ENCODE data around the gene TGFB1.
"Not testable (repeated sequence)": the region's sequence is repeated elsewhere in the genome, so short reads cannot be mapped to it uniquely, and the experiment has no call there.

DNA sequence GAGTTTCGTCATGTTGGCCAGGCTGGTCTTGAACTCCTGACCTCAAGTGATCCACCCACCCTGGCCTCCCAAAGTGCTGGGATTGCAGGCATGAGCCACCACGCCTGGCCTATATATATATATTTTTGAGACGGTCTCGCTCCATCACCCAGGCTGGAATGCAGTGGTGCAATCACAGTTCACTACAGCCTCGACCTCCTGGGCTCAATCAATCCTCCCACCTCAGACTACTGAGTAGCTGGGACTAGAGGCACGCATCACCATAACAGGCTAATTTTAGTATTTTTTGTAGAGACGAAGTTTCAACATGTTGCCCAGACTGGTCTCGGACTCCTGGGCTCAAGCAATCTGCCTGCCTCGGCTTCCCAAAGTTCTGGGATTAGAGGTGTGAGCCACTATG is 6.8 kb downstream of the TGFB1 start:
- TF ChIP-seq, protein P1, sequence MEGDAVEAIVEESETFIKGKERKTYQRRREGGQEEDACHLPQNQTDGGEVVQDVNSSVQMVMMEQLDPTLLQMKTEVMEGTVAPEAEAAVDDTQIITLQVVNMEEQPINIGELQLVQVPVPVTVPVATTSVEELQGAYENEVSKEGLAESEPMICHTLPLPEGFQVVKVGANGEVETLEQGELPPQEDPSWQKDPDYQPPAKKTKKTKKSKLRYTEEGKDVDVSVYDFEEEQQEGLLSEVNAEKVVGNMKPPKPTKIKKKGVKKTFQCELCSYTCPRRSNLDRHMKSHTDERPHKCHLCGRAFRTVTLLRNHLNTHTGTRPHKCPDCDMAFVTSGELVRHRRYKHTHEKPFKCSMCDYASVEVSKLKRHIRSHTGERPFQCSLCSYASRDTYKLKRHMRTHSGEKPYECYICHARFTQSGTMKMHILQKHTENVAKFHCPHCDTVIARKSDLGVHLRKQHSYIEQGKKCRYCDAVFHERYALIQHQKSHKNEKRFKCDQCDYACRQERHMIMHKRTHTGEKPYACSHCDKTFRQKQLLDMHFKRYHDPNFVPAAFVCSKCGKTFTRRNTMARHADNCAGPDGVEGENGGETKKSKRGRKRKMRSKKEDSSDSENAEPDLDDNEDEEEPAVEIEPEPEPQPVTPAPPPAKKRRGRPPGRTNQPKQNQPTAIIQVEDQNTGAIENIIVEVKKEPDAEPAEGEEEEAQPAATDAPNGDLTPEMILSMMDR (IDR thresholded peaks at IDR 0.05; ENCODE audit: low read depth, low read length, poor library complexity, severe bottlenecking), result not testable (repeated sequence)
- TF ChIP-seq EZH2phosphoT487 (IDR thresholded peaks at IDR 0.05; ENCODE audit: borderline replicate concordance, low read length), result not testable (repeated sequence)

Measured in DOHH2 (cell line).